Measurements from ENCODE around the gene FASTKD1.

FASTKD1 gene

GRCh38 chr2:169512525-169512924, 61.1 kb downstream of the FASTKD1 start:
- H3K27me3 ChIP-seq (ENCODE audit: control insufficient read depth in 2 of 2, insufficient read depth in 2 of 2, low read length in 2 of 2): no peaks in the 10 kb centered on the region
- no peak overlapping the region for H3K9ac ChIP-seq (ENCODE audit: low read depth in 1 of 2, low read length in 2 of 2)
- H3K4me3 ChIP-seq (ENCODE audit: low read length in 2 of 2): no peak overlapping the region
- H3K9me3 ChIP-seq (ENCODE audit: control insufficient read depth in 2 of 2, low read length in 2 of 2): no peaks in the 10 kb centered on the region
- no peaks in the 10 kb centered on the region for H3K4me1 ChIP-seq (ENCODE audit: control insufficient read depth in 2 of 2, insufficient read depth in 2 of 2, low read length in 2 of 2)
- H3K27ac ChIP-seq (ENCODE audit: low read depth in 2 of 2, low read length in 2 of 2): no peak overlapping the region
- no peaks in the 10 kb centered on the region for H3K36me3 ChIP-seq (ENCODE audit: control insufficient read depth in 2 of 2, insufficient read depth in 2 of 2, low read length in 2 of 2)

GRCh38 chr2:169511818-169512217, 61.8 kb downstream of the FASTKD1 start:
- Histone ChIP-seq H3K4me3 (ENCODE audit: low read length in 2 of 2) (no peak overlapping the region), H3K27ac (ENCODE audit: low read depth in 2 of 2, low read length in 2 of 2) (no peak overlapping the region)

GRCh38 chr2:169510496-169510895, 63.2 kb downstream of the FASTKD1 start:
- Histone ChIP-seq H3K4me3 (ENCODE audit: low read length in 2 of 2) (no peak overlapping the region), H3K27me3 (ENCODE audit: control insufficient read depth in 2 of 2, insufficient read depth in 2 of 2, low read length in 2 of 2) (no peaks in the 10 kb centered on the region), H3K27ac (ENCODE audit: low read depth in 2 of 2, low read length in 2 of 2) (no peak overlapping the region), H3K9me3 (ENCODE audit: control insufficient read depth in 2 of 2, low read length in 2 of 2) (no peaks in the 10 kb centered on the region), H3K36me3 (ENCODE audit: control insufficient read depth in 2 of 2, insufficient read depth in 2 of 2, low read length in 2 of 2) (no peaks in the 10 kb centered on the region), H3K9ac (ENCODE audit: low read depth in 1 of 2, low read length in 2 of 2) (no peak overlapping the region), H3K4me1 (ENCODE audit: control insufficient read depth in 2 of 2, insufficient read depth in 2 of 2, low read length in 2 of 2) (no peaks in the 10 kb centered on the region)

More at GRCh38 chr2:169511818-169512217, 61.8 kb downstream of the FASTKD1 start:
- Histone ChIP-seq H3K9ac (ENCODE audit: low read depth in 1 of 2, low read length in 2 of 2) (no peak overlapping the region), H3K27me3 (ENCODE audit: control insufficient read depth in 2 of 2, insufficient read depth in 2 of 2, low read length in 2 of 2) (no peaks in the 10 kb centered on the region), H3K4me1 (ENCODE audit: control insufficient read depth in 2 of 2, insufficient read depth in 2 of 2, low read length in 2 of 2) (no peaks in the 10 kb centered on the region), H3K36me3 (ENCODE audit: control insufficient read depth in 2 of 2, insufficient read depth in 2 of 2, low read length in 2 of 2) (no peaks in the 10 kb centered on the region), H3K9me3 (ENCODE audit: control insufficient read depth in 2 of 2, low read length in 2 of 2) (no peaks in the 10 kb centered on the region)

GRCh38 chr2:169509955-169510354, 63.7 kb downstream of the FASTKD1 start:
- Histone ChIP-seq H3K27ac (ENCODE audit: low read depth in 2 of 2, low read length in 2 of 2) (no peak overlapping the region), H3K4me1 (ENCODE audit: control insufficient read depth in 2 of 2, insufficient read depth in 2 of 2, low read length in 2 of 2) (no peaks in the 10 kb centered on the region), H3K9ac (ENCODE audit: low read depth in 1 of 2, low read length in 2 of 2) (no peak overlapping the region), H3K27me3 (ENCODE audit: control insufficient read depth in 2 of 2, insufficient read depth in 2 of 2, low read length in 2 of 2) (no peaks in the 10 kb centered on the region), H3K4me3 (ENCODE audit: low read length in 2 of 2) (no peak overlapping the region), H3K9me3 (ENCODE audit: control insufficient read depth in 2 of 2, low read length in 2 of 2) (no peaks in the 10 kb centered on the region), H3K36me3 (ENCODE audit: control insufficient read depth in 2 of 2, insufficient read depth in 2 of 2, low read length in 2 of 2) (no peaks in the 10 kb centered on the region)

GRCh38 chr2:169509298-169509885, 64.3 kb downstream of the FASTKD1 start, which contains the start of gene KLHL41:
KLHL41 (plus strand) TSS chr2:169509702; CDS start chr2:169509779, 77 bp downstream.
- Histone ChIP-seq H3K4me3 (ENCODE audit: low read length in 2 of 2) (no peak within 1 kb of the TSS), H3K9me3 (ENCODE audit: control insufficient read depth in 2 of 2, low read length in 2 of 2) (no peaks in the 10 kb centered on the region), H3K27ac (ENCODE audit: low read depth in 2 of 2, low read length in 2 of 2) (no peak within 1 kb of the TSS), H3K36me3 (ENCODE audit: control insufficient read depth in 2 of 2, insufficient read depth in 2 of 2, low read length in 2 of 2) (no peaks in the 10 kb centered on the region), H3K4me1 (ENCODE audit: control insufficient read depth in 2 of 2, insufficient read depth in 2 of 2, low read length in 2 of 2) (no peaks in the 10 kb centered on the region), H3K9ac (ENCODE audit: low read depth in 1 of 2, low read length in 2 of 2) (no peak within 1 kb of the TSS), H3K27me3 (ENCODE audit: control insufficient read depth in 2 of 2, insufficient read depth in 2 of 2, low read length in 2 of 2) (no peaks in the 10 kb centered on the region)

- no peaks in the 10 kb centered on the region for H3K27me3 ChIP-seq (ENCODE audit: control insufficient read depth in 2 of 2, insufficient read depth in 2 of 2, low read length in 2 of 2)
- H3K9ac ChIP-seq (ENCODE audit: low read depth in 1 of 2, low read length in 2 of 2): no peak overlapping the region
- no peak overlapping the region for H3K27ac ChIP-seq (ENCODE audit: low read depth in 2 of 2, low read length in 2 of 2)
- H3K36me3 ChIP-seq (ENCODE audit: control insufficient read depth in 2 of 2, insufficient read depth in 2 of 2, low read length in 2 of 2): no peaks in the 10 kb centered on the region
- H3K4me3 ChIP-seq (ENCODE audit: low read length in 2 of 2): no peak overlapping the region
- H3K9me3 ChIP-seq (ENCODE audit: control insufficient read depth in 2 of 2, low read length in 2 of 2): no peaks in the 10 kb centered on the region
- no peaks in the 10 kb centered on the region for H3K4me1 ChIP-seq (ENCODE audit: control insufficient read depth in 2 of 2, insufficient read depth in 2 of 2, low read length in 2 of 2)
Measured at GRCh38 chr2:169507698-169508097, 66.0 kb downstream of the FASTKD1 start.

GRCh38 chr2:169504651-169505050, 69.0 kb downstream of the FASTKD1 start:
- Histone ChIP-seq H3K36me3 (ENCODE audit: control insufficient read depth in 2 of 2, insufficient read depth in 2 of 2, low read length in 2 of 2) (peaks cover 0 to 2% of the 10 kb centered on the region in 2 donors), H3K4me1 (ENCODE audit: control insufficient read depth in 2 of 2, insufficient read depth in 2 of 2, low read length in 2 of 2) (no peaks in the 10 kb centered on the region), H3K9me3 (ENCODE audit: control insufficient read depth in 2 of 2, low read length in 2 of 2) (no peaks in the 10 kb centered on the region), H3K27ac (ENCODE audit: low read depth in 2 of 2, low read length in 2 of 2) (no peak overlapping the region), H3K4me3 (ENCODE audit: low read length in 2 of 2) (no peak overlapping the region), H3K9ac (ENCODE audit: low read depth in 1 of 2, low read length in 2 of 2) (no peak overlapping the region), H3K27me3 (ENCODE audit: control insufficient read depth in 2 of 2, insufficient read depth in 2 of 2, low read length in 2 of 2) (no peaks in the 10 kb centered on the region)

GRCh38 chr2:169495310-169495928, 78.2 kb downstream of the FASTKD1 start:
- Histone ChIP-seq H3K9me3 (ENCODE audit: control insufficient read depth in 2 of 2, low read length in 2 of 2) (no peaks in the 10 kb centered on the region), H3K9ac (ENCODE audit: low read depth in 1 of 2, low read length in 2 of 2) (no peak overlapping the region), H3K27ac (ENCODE audit: low read depth in 2 of 2, low read length in 2 of 2) (no peak overlapping the region), H3K27me3 (ENCODE audit: control insufficient read depth in 2 of 2, insufficient read depth in 2 of 2, low read length in 2 of 2) (no peaks in the 10 kb centered on the region), H3K4me3 (ENCODE audit: low read length in 2 of 2) (no peak overlapping the region), H3K4me1 (ENCODE audit: control insufficient read depth in 2 of 2, insufficient read depth in 2 of 2, low read length in 2 of 2) (no peaks in the 10 kb centered on the region), H3K36me3 (ENCODE audit: control insufficient read depth in 2 of 2, insufficient read depth in 2 of 2, low read length in 2 of 2) (peaks cover 0 to 2% of the 10 kb centered on the region in 2 donors)

GRCh38 chr2:169493360-169493759, 80.3 kb downstream of the FASTKD1 start:
- Histone ChIP-seq H3K9me3 (ENCODE audit: control insufficient read depth in 2 of 2, low read length in 2 of 2) (no peaks in the 10 kb centered on the region), H3K27me3 (ENCODE audit: control insufficient read depth in 2 of 2, insufficient read depth in 2 of 2, low read length in 2 of 2) (no peaks in the 10 kb centered on the region), H3K27ac (ENCODE audit: low read depth in 2 of 2, low read length in 2 of 2) (no peak overlapping the region), H3K4me3 (ENCODE audit: low read length in 2 of 2) (no peak overlapping the region), H3K9ac (ENCODE audit: low read depth in 1 of 2, low read length in 2 of 2) (no peak overlapping the region), H3K36me3 (ENCODE audit: control insufficient read depth in 2 of 2, insufficient read depth in 2 of 2, low read length in 2 of 2) (peaks cover 0 to 4% of the 10 kb centered on the region in 2 donors), H3K4me1 (ENCODE audit: control insufficient read depth in 2 of 2, insufficient read depth in 2 of 2, low read length in 2 of 2) (no peaks in the 10 kb centered on the region)

GRCh38 chr2:169491378-169491777, 82.3 kb downstream of the FASTKD1 start:
- Histone ChIP-seq H3K4me1 (ENCODE audit: control insufficient read depth in 2 of 2, insufficient read depth in 2 of 2, low read length in 2 of 2) (no peaks in the 10 kb centered on the region), H3K27me3 (ENCODE audit: control insufficient read depth in 2 of 2, insufficient read depth in 2 of 2, low read length in 2 of 2) (no peaks in the 10 kb centered on the region), H3K36me3 (ENCODE audit: control insufficient read depth in 2 of 2, insufficient read depth in 2 of 2, low read length in 2 of 2) (peaks cover 0 to 4% of the 10 kb centered on the region in 2 donors)

More at GRCh38 chr2:169491378-169491777, 82.3 kb downstream of the FASTKD1 start:
- no peak overlapping the region for H3K27ac ChIP-seq (ENCODE audit: low read depth in 2 of 2, low read length in 2 of 2)
- no peak overlapping the region for H3K4me3 ChIP-seq (ENCODE audit: low read length in 2 of 2)
- H3K9me3 ChIP-seq (ENCODE audit: control insufficient read depth in 2 of 2, low read length in 2 of 2): no peaks in the 10 kb centered on the region
- H3K9ac ChIP-seq (ENCODE audit: low read depth in 1 of 2, low read length in 2 of 2): no peak overlapping the region

Measured in mucosa of rectum (tissue), 2 donors.